ENCODE measurements around the gene ZNF169.

The ZNF169 gene

GRCh38 chr9:94287877-94288513, 28.9 kb downstream of the ZNF169 start:
- Histone ChIP-seq H3K36me3 (replicated peaks; ENCODE audit: low read depth, low read length) (peaks cover 9% of the 10 kb centered on the region), H3K9me3 (ENCODE audit: insufficient read depth, low read length) (no peaks in the 10 kb centered on the region), H3K4me1 (ENCODE audit: low read length) (no peaks in the 10 kb centered on the region), H3K27me3 (ENCODE audit: low read depth, low read length) (no peaks in the 10 kb centered on the region), H3K79me2 (ENCODE audit: low read length) (no peaks in the 10 kb centered on the region), H2AFZ (ENCODE audit: low read depth, low read length) (no peak overlapping the region), H3K4me3 (ENCODE audit: low read length) (no peak overlapping the region), H4K20me1 (ENCODE audit: insufficient read depth, low read length) (no peaks in the 10 kb centered on the region), H3K27ac (ENCODE audit: low read length) (no peak overlapping the region), H3K9ac (ENCODE audit: low read length) (no peak overlapping the region), H3K4me2 (ENCODE audit: low read length) (no peak overlapping the region)
- TF ChIP-seq CTCF (IDR thresholded peaks at IDR 0.05; ENCODE audit: low read depth, low read length) (no peak), EZH2phosphoT487 (IDR thresholded peaks at IDR 0.05; ENCODE audit: low read depth) (no peak)

- Histone ChIP-seq H3K27me3 (ENCODE audit: low read depth, low read length) (no peaks in the 10 kb centered on the region), H3K79me2 (ENCODE audit: low read length) (no peaks in the 10 kb centered on the region), H3K36me3 (replicated peaks; ENCODE audit: low read depth, low read length) (peaks cover 12% of the 10 kb centered on the region), H3K9ac (ENCODE audit: low read length) (no peak overlapping the region), H4K20me1 (ENCODE audit: insufficient read depth, low read length) (no peaks in the 10 kb centered on the region), H3K27ac (ENCODE audit: low read length) (no peak overlapping the region), H3K4me1 (ENCODE audit: low read length) (no peaks in the 10 kb centered on the region), H3K4me2 (ENCODE audit: low read length) (no peak overlapping the region), H3K9me3 (ENCODE audit: insufficient read depth, low read length) (no peaks in the 10 kb centered on the region), H3K4me3 (ENCODE audit: low read length) (no peak overlapping the region), H2AFZ (ENCODE audit: low read depth, low read length) (no peak overlapping the region)
- TF ChIP-seq EZH2phosphoT487 (IDR thresholded peaks at IDR 0.05; ENCODE audit: low read depth) (no peak), CTCF (IDR thresholded peaks at IDR 0.05; ENCODE audit: low read depth, low read length) (no peak)
Observed at GRCh38 chr9:94289691-94290090, 30.6 kb downstream of the ZNF169 start.

- no peak overlapping the region for H3K4me2 ChIP-seq (ENCODE audit: low read length)
Observed at GRCh38 chr9:94298949-94299599, 40.0 kb downstream of the ZNF169 start.

More at GRCh38 chr9:94298949-94299599, 40.0 kb downstream of the ZNF169 start:
- H3K27ac ChIP-seq (ENCODE audit: low read length) = no peak overlapping the region
- no peak overlapping the region for H3K4me3 ChIP-seq (ENCODE audit: low read length)
- no peaks in the 10 kb centered on the region for H3K79me2 ChIP-seq (ENCODE audit: low read length)
- no peaks in the 10 kb centered on the region for H3K4me1 ChIP-seq (ENCODE audit: low read length)
- no peak overlapping the region for H2AFZ ChIP-seq (ENCODE audit: low read depth, low read length)
- H4K20me1 ChIP-seq (ENCODE audit: insufficient read depth, low read length) = no peaks in the 10 kb centered on the region
- H3K9ac ChIP-seq (ENCODE audit: low read length) = no peak overlapping the region
- H3K36me3 ChIP-seq (replicated peaks; ENCODE audit: low read depth, low read length) = peaks cover 14% of the 10 kb centered on the region
- TF ChIP-seq CTCF (IDR thresholded peaks at IDR 0.05; ENCODE audit: low read depth, low read length) (no peak), EZH2phosphoT487 (IDR thresholded peaks at IDR 0.05; ENCODE audit: low read depth) (no peak)
- H3K27me3 ChIP-seq (ENCODE audit: low read depth, low read length) = no peaks in the 10 kb centered on the region
- no peaks in the 10 kb centered on the region for H3K9me3 ChIP-seq (ENCODE audit: insufficient read depth, low read length)
